K562 (cell line): Measurements from ENCODE around the gene OTOG. TPM values are rescaled to one million over a fixed set of nuclear protein-coding genes. Genes with fewer than 3 reads are reported as not detected.

Experiments
- ATAC-seq: fragments of 200-7000 bp; cut with Tn5 transposase; 3 replicates; pipeline ENCODE4 v1.9.1; 2020; ENCODE audit warnings: moderate library complexity
- BruUV-seq: library from RNA; stranded (reverse); fragments of 400-500 nt; replicated peaks from 2 replicates; lab custom pipeline; 2021; lab: Mats Ljungman, UMichigan
- CTCF ChIA-PET: fragments of 300-600 bp; formaldehyde crosslinking; extraction: SDS; loops from one replicate; lab custom pipeline; 2021; ENCODE audit warnings: low intra/inter-chr PET ratio; lab: Yijun Ruan, JAX
- POLR2A ChIA-PET: fragments of 300-600, 350-650 bp; sonication (Branson Sonifier 250); formaldehyde crosslinking; extraction: SDS; loops from one replicate; lab custom pipeline; 2021; ENCODE audit warnings: antibody characterized with exemption, inconsistent platforms; lab: Yijun Ruan, JAX
- DNase-seq, 4 experiments: peaks; one replicate each; pipeline versions ENCODE4 v3.0.0 to v3.0.0-alpha.2; 2011 to 2018; ENCODE audit warnings: low spot score in 3 of 4, mixed read lengths in 3 of 4; ENCODE audit errors: extremely low read depth in 1 of 4
- FAIRE-seq: peaks from 2 replicates; lab custom pipeline; 2011; peaks lifted over from hg19 to GRCh38; lab: Jason Lieb, UNC
- H2AFZ ChIP-seq: 2 replicates; pipeline ENCODE4 v1.6.0; 2011; ENCODE audit warnings: low read depth, low read length, control low read depth, inconsistent platforms
- H3K27ac ChIP-seq: fragments of 200-600 bp; 3 replicates; pipeline ENCODE4 v1.8.0; 2011; ENCODE audit warnings: low read depth, mild to moderate bottlenecking, control low read depth, inconsistent platforms, low read length, moderate library complexity, mixed read lengths; ENCODE audit errors: extremely low read depth
- H3K27me3 ChIP-seq, 2 experiments: fragments of 300-600 bp in 1 of 2; 2 replicates in 1 of 2; 3 replicates in 1 of 2; pipeline versions ENCODE4 v1.6.0 to v1.8.0; 2011; ENCODE audit warnings: inconsistent platforms in 2 of 2, low read length in 2 of 2, mild to moderate bottlenecking in 1 of 2, mixed read lengths in 1 of 2, moderate library complexity in 1 of 2; ENCODE audit not compliant: control insufficient read depth in 2 of 2, insufficient read depth in 2 of 2
- H3K36me3 ChIP-seq: fragments of 300-600 bp; 3 replicates; pipeline ENCODE4 v1.8.0; 2011; ENCODE audit warnings: mild to moderate bottlenecking, low read length, inconsistent platforms; ENCODE audit not compliant: control insufficient read depth, insufficient read depth
- H3K4me1 ChIP-seq, 2 experiments: fragments of 200-600 bp in 1 of 2; replicated peaks in 1 of 2; 2 replicates in 1 of 2; 3 replicates in 1 of 2; pipeline versions ENCODE4 v1.5.1 to v1.8.0; 2011; ENCODE audit warnings: inconsistent platforms in 2 of 2, low read length in 2 of 2, mild to moderate bottlenecking in 1 of 2, mixed read lengths in 1 of 2, moderate library complexity in 1 of 2; ENCODE audit not compliant: control insufficient read depth in 2 of 2, insufficient read depth in 2 of 2
- H3K4me2 ChIP-seq: 2 replicates; pipeline ENCODE4 v1.6.1; 2011; ENCODE audit warnings: low read length, control low read depth, inconsistent platforms, mixed read lengths; ENCODE audit not compliant: insufficient read depth
- H3K4me3 ChIP-seq: fragments of 200-600 bp; sonication (generic), shearing (Covaris generic); 2 replicates; pipeline ENCODE4 v1.5.1; 2016; ENCODE audit warnings: control low read depth, inconsistent platforms
- H3K79me2 ChIP-seq: fragments of 200-600 bp; 3 replicates; pipeline ENCODE4 v1.8.0; 2011; ENCODE audit warnings: low read length, inconsistent platforms; ENCODE audit not compliant: control insufficient read depth, insufficient read depth
- H3K9ac ChIP-seq, 2 experiments: 2 replicates each; pipeline versions ENCODE4 v1.6.0 to v1.6.1; 2011; ENCODE audit warnings: low read depth in 2 of 2, low read length in 2 of 2, control low read depth in 1 of 2, inconsistent platforms in 1 of 2, mild to moderate bottlenecking in 1 of 2, mixed read lengths in 1 of 2; ENCODE audit not compliant: insufficient read depth in 1 of 2
- H3K9me1 ChIP-seq: one replicate; pipeline ENCODE4 v1.6.0; 2011; ENCODE audit warnings: inconsistent platforms, mild to moderate bottlenecking, low read length, moderate library complexity; ENCODE audit not compliant: control insufficient read depth, insufficient read depth
- H3K9me3 ChIP-seq: replicated peaks from 2 replicates; pipeline ENCODE4 v1.5.1; 2011; ENCODE audit warnings: low read depth, low read length, inconsistent platforms; ENCODE audit not compliant: control insufficient read depth, insufficient read depth
- H4K20me1 ChIP-seq: replicated peaks from 2 replicates; pipeline ENCODE4 v1.6.1; 2011; ENCODE audit warnings: low read length, inconsistent platforms, mixed read lengths; ENCODE audit not compliant: control insufficient read depth, insufficient read depth
- ARID1B ChIP-seq: fragments of 450-650 bp; IDR thresholded peaks from 2 replicates; pipeline ENCODE4 v1.6.1; 2016; ENCODE audit warnings: antibody characterized with exemption, mild to moderate bottlenecking, inconsistent platforms
- CHD2 ChIP-seq: IDR thresholded peaks from 2 replicates; pipeline ENCODE4 v1.6.1; 2011; ENCODE audit warnings: low read depth, low read length
- FOXP1 ChIP-seq: sonication (generic); formaldehyde crosslinking; IDR thresholded peaks from 2 replicates; pipeline ENCODE4 v1.8.0; 2022; ENCODE audit warnings: mild to moderate bottlenecking, missing genetic modification reagents
- GATAD2A ChIP-seq: fragments of 450-650 bp; IDR thresholded peaks from 2 replicates; pipeline ENCODE4 v1.6.1; 2017
- PHB2 ChIP-seq: fragments of 450-650 bp; IDR thresholded peaks from 2 replicates; pipeline ENCODE4 v1.6.1; 2017; ENCODE audit warnings: low read depth
- POLR2H ChIP-seq: IDR thresholded peaks from 2 replicates; pipeline ENCODE4 v1.6.1; 2016; ENCODE audit warnings: missing genetic modification characterization, low read depth, mild to moderate bottlenecking, control low read depth, missing compliant biosample characterization, moderate library complexity
- TAL1 ChIP-seq: fragments of 450-650 bp; IDR thresholded peaks from 2 replicates; pipeline ENCODE4 v1.6.1; 2016; ENCODE audit warnings: mild to moderate bottlenecking
- U2AF2 ChIP-seq: fragments of 200-400 bp; formaldehyde crosslinking; optimal IDR thresholded peaks from 2 replicates; pipeline ENCODE3; 2017; ENCODE audit warnings: low read depth, mild to moderate bottlenecking, low read length
- ZC3H11A ChIP-seq: IDR thresholded peaks from 2 replicates; pipeline ENCODE4 v1.6.1; 2012; ENCODE audit warnings: low read depth, low read length, improper control_type of control experiment
- ZNF253 ChIP-seq: fragments of 250-450 bp; sonication (Bioruptor Pico); conservative IDR thresholded peaks from 2 replicates; pipeline ENCODE4 v1.6.1; 2021; ENCODE audit warnings: mild to moderate bottlenecking
- ZNF431 ChIP-seq: sonication (generic); formaldehyde crosslinking; IDR thresholded peaks from 2 replicates; pipeline ENCODE4 v1.8.0; 2022; ENCODE audit warnings: mild to moderate bottlenecking, missing genetic modification reagents
- WGBS: fragments of 100-300 bp; shearing (Covaris generic); methylation state at CpG from one replicate; pipeline ENCODE4 v1.1.6; 2016; ENCODE audit warnings: low coverage, mixed read lengths; ENCODE audit not compliant: insufficient coverage; ENCODE audit errors: missing lambda C conversion rate; 5-methylcytosine and 5-hydroxymethylcytosine counted together
- in situ Hi-C: fragments of 300-500 bp; cut with MboI; formaldehyde crosslinking; loops from 4 replicates; pipeline ENCODE4 v1.15.0; 2018; ENCODE audit warnings: inconsistent platforms, mixed read lengths
- intact Hi-C: fragments of 100-400 bp; cut with micrococcal nuclease; formaldehyde crosslinking; loops from 2 replicates; pipeline ENCODE4 v1.14.2; 2022
- polyA plus RNA-seq, 8 experiments: library from polyadenylated mRNA; depleted of rRNA in 4 of 8; stranded (reverse) in 5 of 8; unstranded in 3 of 8; fragments of >200 nt; fragmentation: Nextera tagmentation in 2 of 8; fragmentation: Illumina TruSeq in 1 of 8; extraction: Ambion mirVana in 2 of 8; extraction: Trizol in 1 of 8; gene quantifications; 2 replicates each; pipeline versions ENCODE4 v1.2.1 to v1.2.3, GENCODE V29; 2011 to 2014; ENCODE audit warnings: inconsistent platforms in 1 of 8, missing spikeins in 1 of 8
- total RNA-seq, 7 experiments: library from RNA; depleted of rRNA in 6 of 7; stranded (reverse); fragments of >200 nt in 6 of 7; fragmentation: Illumina TruSeq in 2 of 7; extraction: Trizol in 2 of 7; gene quantifications; 2 replicates each; pipeline versions ENCODE4 v1.2.1 to v1.2.3, GENCODE V29; 2011 to 2021; ENCODE audit warnings: low replicate concordance in 1 of 7
- TF ChIP-seq, protein P1 (sequence below): sonication (generic); formaldehyde crosslinking; IDR thresholded peaks from 2 replicates; pipeline ENCODE4 v1.8.0; 2022; ENCODE audit warnings: mild to moderate bottlenecking, low read depth, missing genetic modification reagents
- TF ChIP-seq, protein P2 (sequence below): fragments of 450-650 bp; IDR thresholded peaks from 2 replicates; pipeline ENCODE4 v1.6.1; 2017; ENCODE audit warnings: mild to moderate bottlenecking, moderate library complexity

The OTOG gene
- total and polyA plus RNA-seq, 9 of the 15 experiments (the other 6 are each of a cell fraction or from before 2014, with no cell fraction given) = not detected

DNA sequence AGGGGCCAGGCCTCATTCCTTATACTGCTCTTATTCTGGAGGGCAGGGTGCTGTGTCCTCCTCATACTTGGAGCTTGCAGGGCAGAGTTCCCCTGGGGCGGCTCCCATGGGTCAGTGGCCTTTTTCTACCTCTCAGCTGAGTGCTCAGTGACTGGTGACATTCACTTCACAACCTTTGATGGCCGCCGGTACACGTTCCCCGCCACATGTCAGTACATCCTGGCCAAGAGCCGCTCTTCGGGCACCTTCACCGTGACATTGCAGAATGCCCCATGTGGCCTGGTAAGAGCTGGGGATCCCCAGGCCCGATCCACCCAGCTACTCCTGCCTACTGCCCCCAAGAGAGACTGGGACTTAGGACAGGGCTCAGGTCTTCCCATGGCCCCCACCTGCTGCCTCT, 14.5 kb downstream of the OTOG start:
- ChIA-PET POLR2A (no interaction called here), CTCF (no interaction called here)
- no peak overlapping the region for H3K4me3 ChIP-seq
- no peaks in the 10 kb centered on the region; a peak in 1 of 5 replicates for H3K4me1 ChIP-seq
- H3K27ac ChIP-seq = no peak overlapping the region
- H3K79me2 ChIP-seq = no peaks in the 10 kb centered on the region
- in situ Hi-C loops = no loop called here
- no peaks in the 10 kb centered on the region for H3K9me1 ChIP-seq
- H3K36me3 ChIP-seq = no peaks in the 10 kb centered on the region
- no peak overlapping the region for H3K4me2 ChIP-seq
- FAIRE-seq (no peak), ATAC-seq (peak; percentile 33; the same call in 1 of the 3 replicates), DNase-seq (no peak)
- H3K9ac ChIP-seq = no peak overlapping the region
- H4K20me1 ChIP-seq = peaks cover 6% of the 10 kb centered on the region; the same call in 1 of the 2 replicates
- H2AFZ ChIP-seq = no peak overlapping the region
- 5% methylated on average over 9 of the region's 9 CpGs for WGBS
- H3K27me3 ChIP-seq = peaks cover 2 to 22% of the 10 kb centered on the region in 2 experiments; a peak in 2 of 5 replicates
- TF ChIP-seq ZC3H11A (no peak), ZNF253 (CRISPR knock-in tag) (no peak), TAL1 (no peak), PHB2 (no peak), CHD2 (no peak), ZNF431 (CRISPR knock-in tag) (no peak), FOXP1 (CRISPR knock-in tag) (no peak), U2AF2 (no peak), POLR2H (tag) (no peak), ARID1B (no peak), GATAD2A (no peak)
- TF ChIP-seq, protein P1, sequence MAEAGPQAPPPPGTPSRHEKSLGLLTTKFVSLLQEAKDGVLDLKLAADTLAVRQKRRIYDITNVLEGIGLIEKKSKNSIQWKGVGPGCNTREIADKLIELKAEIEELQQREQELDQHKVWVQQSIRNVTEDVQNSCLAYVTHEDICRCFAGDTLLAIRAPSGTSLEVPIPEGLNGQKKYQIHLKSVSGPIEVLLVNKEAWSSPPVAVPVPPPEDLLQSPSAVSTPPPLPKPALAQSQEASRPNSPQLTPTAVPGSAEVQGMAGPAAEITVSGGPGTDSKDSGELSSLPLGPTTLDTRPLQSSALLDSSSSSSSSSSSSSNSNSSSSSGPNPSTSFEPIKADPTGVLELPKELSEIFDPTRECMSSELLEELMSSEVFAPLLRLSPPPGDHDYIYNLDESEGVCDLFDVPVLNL (CRISPR knock-in tag) = no peak
- TF ChIP-seq, protein P2, sequence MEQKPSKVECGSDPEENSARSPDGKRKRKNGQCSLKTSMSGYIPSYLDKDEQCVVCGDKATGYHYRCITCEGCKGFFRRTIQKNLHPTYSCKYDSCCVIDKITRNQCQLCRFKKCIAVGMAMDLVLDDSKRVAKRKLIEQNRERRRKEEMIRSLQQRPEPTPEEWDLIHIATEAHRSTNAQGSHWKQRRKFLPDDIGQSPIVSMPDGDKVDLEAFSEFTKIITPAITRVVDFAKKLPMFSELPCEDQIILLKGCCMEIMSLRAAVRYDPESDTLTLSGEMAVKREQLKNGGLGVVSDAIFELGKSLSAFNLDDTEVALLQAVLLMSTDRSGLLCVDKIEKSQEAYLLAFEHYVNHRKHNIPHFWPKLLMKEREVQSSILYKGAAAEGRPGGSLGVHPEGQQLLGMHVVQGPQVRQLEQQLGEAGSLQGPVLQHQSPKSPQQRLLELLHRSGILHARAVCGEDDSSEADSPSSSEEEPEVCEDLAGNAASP = no peak
- no peaks in the 10 kb centered on the region for H3K9me3 ChIP-seq
- intact Hi-C loops = no loop called here
- no TSS peak for BruUV-seq
